H1 (cell line): ENCODE results near the gene PROK1.

Source experiments
- EGR1 ChIP-seq: IDR thresholded peaks from 2 replicates; pipeline ENCODE4 v1.6.1; 2011; ENCODE audit warnings: low read depth, low read length, borderline replicate concordance
- EP300 ChIP-seq, 2 experiments: IDR thresholded peaks; 1 replicate in 1 of 2; 2 replicates in 1 of 2; pipeline ENCODE4 v1.6.1; 2011 to 2012; ENCODE audit warnings: low read depth in 2 of 2, low read length in 2 of 2, mild to moderate bottlenecking in 2 of 2, borderline replicate concordance in 1 of 2, inconsistent platforms in 1 of 2, moderate library complexity in 1 of 2
- NANOG ChIP-seq: IDR thresholded peaks from 2 replicates; pipeline ENCODE4 v1.6.1; 2011; ENCODE audit warnings: low read length, low read depth, mild to moderate bottlenecking, inconsistent platforms; ENCODE audit not compliant: insufficient read depth, poor library complexity, severe bottlenecking
- NRF1 ChIP-seq: IDR thresholded peaks from 2 replicates; pipeline ENCODE4 v1.6.1; 2011; ENCODE audit warnings: mild to moderate bottlenecking, low read depth, low read length, improper control_type of control experiment
- POLR2A ChIP-seq, 2 experiments: IDR thresholded peaks; 1 replicate in 1 of 2; 2 replicates in 1 of 2; pipeline ENCODE4 v1.6.1; 2011; ENCODE audit warnings: low read depth in 2 of 2, low read length in 2 of 2, mild to moderate bottlenecking in 2 of 2; ENCODE audit errors: control extremely low read depth in 1 of 2
- RXRA ChIP-seq: IDR thresholded peaks from 2 replicates; pipeline ENCODE4 v1.6.1; 2011; ENCODE audit warnings: low read depth, mild to moderate bottlenecking, low read length, moderate library complexity; ENCODE audit not compliant: insufficient read depth
- SUZ12 ChIP-seq: fragments of 200-600 bp; sonication (generic); IDR thresholded peaks from 2 replicates; pipeline ENCODE4 v1.6.1; 2012; ENCODE audit warnings: mild to moderate bottlenecking, inconsistent platforms, low read length, moderate library complexity, mixed read lengths
- TF ChIP-seq, protein P1 (sequence below), 3 experiments: IDR thresholded peaks; 1 replicate in 2 of 3; 2 replicates in 1 of 3; pipeline versions ENCODE4 v1.5.1 to v1.6.1; 2011; ENCODE audit warnings: low read length in 3 of 3, mild to moderate bottlenecking in 3 of 3, inconsistent platforms in 2 of 3, low read depth in 1 of 3, moderate library complexity in 1 of 3; ENCODE audit not compliant: insufficient read depth in 1 of 3; ENCODE audit errors: control extremely low read depth in 1 of 3
- TF ChIP-seq, protein P2 (sequence below): IDR thresholded peaks from 2 replicates; pipeline ENCODE4 v1.6.1; 2011; ENCODE audit warnings: low read length, improper control_type of control experiment

DNA sequence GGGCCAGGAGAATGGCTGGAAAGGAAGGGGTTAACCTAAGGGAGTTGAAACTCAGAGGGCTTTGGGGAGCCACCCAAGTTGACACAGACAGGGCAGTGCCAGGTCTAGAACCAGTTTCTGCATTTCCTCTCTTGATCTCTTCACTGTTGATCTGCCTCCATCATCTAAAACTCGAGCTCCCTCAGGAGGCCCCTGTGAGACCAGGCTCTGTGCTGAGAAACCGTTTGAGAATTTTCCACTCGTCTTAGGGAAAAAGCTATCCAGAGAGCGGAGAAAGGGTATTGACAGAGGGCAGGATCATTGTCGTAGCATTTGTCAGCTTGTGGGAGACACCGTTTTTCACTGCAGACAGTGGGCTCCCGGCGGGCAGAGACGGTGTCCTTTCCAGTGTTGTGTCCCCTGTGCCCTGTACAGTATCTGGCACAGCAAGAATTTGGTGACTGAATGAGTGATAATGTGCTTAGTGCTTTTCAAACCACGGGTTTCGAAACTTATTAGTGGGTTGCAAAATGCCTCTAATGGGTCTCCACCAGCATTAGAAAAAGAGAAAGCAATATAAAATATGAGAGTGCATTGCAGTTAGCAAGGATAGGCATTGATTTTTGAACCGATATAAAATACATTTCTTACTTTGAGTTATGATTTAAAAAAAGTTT is 31.1 kb downstream of the PROK1 start:
- TF ChIP-seq RXRA: no peak
- TF ChIP-seq, protein P1, sequence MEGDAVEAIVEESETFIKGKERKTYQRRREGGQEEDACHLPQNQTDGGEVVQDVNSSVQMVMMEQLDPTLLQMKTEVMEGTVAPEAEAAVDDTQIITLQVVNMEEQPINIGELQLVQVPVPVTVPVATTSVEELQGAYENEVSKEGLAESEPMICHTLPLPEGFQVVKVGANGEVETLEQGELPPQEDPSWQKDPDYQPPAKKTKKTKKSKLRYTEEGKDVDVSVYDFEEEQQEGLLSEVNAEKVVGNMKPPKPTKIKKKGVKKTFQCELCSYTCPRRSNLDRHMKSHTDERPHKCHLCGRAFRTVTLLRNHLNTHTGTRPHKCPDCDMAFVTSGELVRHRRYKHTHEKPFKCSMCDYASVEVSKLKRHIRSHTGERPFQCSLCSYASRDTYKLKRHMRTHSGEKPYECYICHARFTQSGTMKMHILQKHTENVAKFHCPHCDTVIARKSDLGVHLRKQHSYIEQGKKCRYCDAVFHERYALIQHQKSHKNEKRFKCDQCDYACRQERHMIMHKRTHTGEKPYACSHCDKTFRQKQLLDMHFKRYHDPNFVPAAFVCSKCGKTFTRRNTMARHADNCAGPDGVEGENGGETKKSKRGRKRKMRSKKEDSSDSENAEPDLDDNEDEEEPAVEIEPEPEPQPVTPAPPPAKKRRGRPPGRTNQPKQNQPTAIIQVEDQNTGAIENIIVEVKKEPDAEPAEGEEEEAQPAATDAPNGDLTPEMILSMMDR (IDR thresholded peaks at IDR 0.05; ENCODE audit: control extremely low read depth in 1 of 3, insufficient read depth in 1 of 3, low read depth in 1 of 3, low read length in 3 of 3): no peak
- no peak for TF ChIP-seq EP300 (IDR thresholded peaks at IDR 0.05; ENCODE audit: borderline replicate concordance in 1 of 2, low read depth in 2 of 2, low read length in 2 of 2)
- TF ChIP-seq NRF1: no peak
- TF ChIP-seq SUZ12: no peak
- TF ChIP-seq, protein P2, sequence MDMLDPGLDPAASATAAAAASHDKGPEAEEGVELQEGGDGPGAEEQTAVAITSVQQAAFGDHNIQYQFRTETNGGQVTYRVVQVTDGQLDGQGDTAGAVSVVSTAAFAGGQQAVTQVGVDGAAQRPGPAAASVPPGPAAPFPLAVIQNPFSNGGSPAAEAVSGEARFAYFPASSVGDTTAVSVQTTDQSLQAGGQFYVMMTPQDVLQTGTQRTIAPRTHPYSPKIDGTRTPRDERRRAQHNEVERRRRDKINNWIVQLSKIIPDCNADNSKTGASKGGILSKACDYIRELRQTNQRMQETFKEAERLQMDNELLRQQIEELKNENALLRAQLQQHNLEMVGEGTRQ: no peak
- no peak for TF ChIP-seq NANOG
- TF ChIP-seq EGR1: no peak
- no peak for TF ChIP-seq POLR2A (IDR thresholded peaks at IDR 0.05; ENCODE audit: control extremely low read depth in 1 of 2, low read depth in 2 of 2, low read length in 2 of 2)
